ENCODE data around the gene KRT85.
"Not testable (repeated sequence)": the region's sequence is repeated elsewhere in the genome, so short reads cannot be mapped to it uniquely, and the experiment has no call there.

KRT85 gene

DNA sequence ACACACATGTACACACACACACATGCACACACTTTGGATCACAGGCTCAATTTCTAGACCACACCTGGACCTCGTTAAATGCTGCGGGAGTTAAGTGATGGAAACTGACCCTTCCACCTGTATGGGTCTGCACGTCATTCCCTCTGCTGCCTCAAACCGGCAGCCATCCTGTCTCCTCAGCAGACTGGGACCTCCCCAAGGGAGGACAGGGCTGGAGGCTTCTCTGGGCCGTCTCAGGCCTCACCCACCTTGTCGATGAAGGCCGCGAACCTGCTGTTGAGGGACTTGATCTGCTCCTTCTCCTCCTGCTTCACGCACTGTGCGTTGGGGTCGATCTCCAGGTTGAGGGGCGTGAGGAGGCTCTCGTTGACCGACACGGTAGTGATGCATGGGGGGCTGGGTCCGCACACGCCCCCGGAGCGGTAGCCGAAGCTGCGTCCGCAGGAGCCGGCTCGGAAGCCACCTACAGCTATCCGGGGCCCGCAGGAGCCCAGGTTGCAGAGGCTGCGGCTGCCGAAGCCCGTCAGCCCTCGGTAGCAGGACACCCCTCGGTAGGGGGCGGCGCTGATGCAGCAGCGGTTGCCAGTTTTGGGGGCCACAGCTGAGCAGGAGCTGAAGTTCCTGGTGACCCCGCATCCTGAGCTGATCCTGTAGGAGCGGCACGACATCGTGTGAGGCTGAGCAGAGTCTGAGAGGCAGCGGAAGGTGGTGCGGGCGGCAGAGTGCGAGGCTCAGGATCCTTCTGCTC lies at the start of gene KRT85:
Gene KRT85 (minus strand): TSS at position 744 of the 748 bp plus-strand sequence. CDS start 76 bp downstream, at position 668.
- DNase-seq: no peak

DNA sequence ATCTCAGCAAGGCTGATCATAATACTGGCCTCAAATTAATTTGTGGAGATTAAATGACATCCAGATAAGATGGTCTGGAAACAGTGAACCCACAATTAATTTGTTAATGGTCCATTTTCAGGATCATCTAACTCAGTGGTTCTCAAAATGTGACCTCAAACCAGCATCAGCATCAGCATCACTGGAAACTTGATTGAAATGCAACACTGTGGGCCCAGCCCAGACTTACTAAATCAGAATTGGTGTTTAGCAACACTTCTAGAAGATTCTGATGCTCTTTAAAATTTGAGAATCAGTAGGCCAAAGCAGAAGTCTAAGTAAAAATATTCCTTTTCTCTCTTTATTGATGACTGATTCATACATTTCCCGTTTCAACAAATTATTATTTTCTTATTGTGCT lies 49.5 kb upstream of the KRT85 start:
- DNase-seq: no peak

GRCh38 chr12:52415870-52416750 lies 48.8 kb upstream of the KRT85 start:
- no peak for DNase-seq

GRCh38 chr12:52414936-52415335 lies 47.7 kb upstream of the KRT85 start:
- DNase-seq: no peak

DNA sequence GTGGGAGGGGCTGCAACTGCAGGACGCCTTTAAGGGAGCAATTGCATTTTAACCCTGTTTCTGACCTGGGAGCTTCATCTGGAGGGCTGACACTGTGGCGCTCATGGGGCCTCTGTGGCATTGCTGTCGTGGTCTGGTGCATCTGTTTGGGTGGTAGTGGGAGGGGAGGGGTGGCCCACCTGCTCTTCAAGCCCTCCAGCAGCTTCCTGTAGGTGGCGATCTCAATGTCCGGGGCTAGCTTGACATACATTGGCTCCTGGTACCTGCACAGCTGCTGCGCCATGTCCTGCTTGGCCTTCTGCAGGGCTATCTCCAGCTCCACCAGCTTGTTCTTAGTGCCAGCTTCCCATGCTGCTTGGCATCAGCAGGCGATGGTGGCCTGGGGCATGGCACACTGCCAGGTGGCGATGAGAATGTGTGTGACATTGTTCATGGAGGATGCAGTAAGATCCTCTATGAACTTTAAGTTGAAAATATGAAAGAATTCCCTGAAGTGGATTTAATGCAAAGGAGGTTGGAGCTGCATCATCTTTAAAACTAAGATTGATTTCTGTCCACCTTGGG lies 46.6 kb upstream of the KRT85 start:
- DNase-seq: no peak

- DNase-seq: no peak
Observed at GRCh38 chr12:52413202-52413601, 45.9 kb upstream of the KRT85 start.

- DNase-seq: no peak
Observed at GRCh38 chr12:52411815-52412214, 44.5 kb upstream of the KRT85 start.

DNA sequence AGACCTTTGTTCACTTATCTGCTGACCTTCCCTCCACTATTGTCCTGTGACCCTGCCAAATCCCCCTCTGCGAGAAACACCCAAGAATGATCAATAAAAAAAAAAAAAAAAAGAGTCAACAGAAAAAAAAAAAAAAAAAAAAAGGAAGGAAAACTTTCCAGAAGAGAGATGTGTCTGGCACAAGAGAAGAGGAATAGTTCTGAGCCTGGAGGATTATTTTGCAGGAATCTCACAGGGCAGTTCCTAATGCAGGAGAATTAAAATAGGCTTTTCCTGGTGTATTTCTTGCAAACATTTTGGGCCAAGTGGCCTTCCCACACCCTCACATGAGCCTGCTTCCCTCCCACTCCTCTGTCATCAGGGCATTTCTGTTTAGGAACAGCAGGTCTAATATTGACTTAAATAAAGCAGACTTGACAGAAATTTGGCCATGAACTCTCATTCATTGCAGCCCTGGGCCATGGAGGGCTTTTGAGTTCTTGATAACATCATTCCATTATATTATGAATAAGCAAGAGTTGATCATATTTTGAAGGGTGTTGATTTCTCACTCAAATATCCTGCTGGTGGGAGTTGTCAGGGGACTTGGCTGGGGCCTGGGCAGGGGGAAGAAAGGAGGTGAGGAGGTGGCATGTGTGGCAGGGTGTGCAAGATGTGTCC lies 43.4 kb upstream of the KRT85 start:
- DNase-seq: not testable (repeated sequence)

DNA sequence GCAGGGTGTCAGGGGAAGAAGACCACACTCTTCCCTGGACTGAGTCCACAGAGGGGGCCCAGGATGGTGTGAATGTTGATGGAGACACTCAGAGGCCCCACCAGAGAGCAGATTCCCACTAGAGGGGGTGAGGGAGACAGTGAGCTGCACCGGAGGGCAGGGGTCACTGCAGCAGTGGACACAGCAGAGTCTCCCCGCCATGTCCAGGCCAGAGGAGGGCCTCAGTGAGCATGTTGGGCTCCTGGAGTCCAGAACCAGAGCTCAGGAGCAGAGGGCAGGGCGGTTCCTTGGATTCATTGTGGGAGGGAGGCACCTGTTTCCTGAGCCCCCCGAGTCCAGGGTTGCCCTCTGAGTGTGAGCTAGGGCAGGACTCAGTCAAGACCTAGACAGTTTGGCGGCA lies 40.6 kb upstream of the KRT85 start:
- no peak for DNase-seq

DNA sequence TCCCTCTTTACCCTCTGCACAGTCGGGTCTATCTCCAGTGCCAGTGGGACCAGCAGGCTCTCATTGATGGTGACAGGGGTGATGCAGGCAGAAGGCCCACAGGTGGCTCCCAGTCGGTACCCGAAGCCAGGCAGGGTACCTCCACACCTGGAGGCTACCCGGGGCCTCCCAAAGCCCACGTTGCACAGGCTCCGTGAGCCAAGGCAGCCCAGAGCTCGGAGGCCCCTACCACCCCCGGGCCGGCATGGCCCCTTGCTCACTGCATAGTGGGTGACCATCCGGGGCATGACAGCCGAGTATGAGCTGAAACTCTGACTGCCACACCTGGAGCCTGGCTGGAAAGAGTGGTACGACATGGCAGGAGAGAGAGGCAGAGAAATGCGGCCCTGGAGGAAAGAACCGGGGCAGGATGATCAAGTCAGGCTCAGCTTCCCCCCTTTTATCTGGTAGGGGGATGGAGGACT lies 38.7 kb upstream of the KRT85 start, which contains the start of gene KRT82:
Gene KRT82 (minus strand): TSS at position 414 of the 464 bp plus-strand sequence. CDS start 58 bp downstream, at position 356.
- no peak for DNase-seq

GRCh38 chr12:52404951-52405350 lies 37.7 kb upstream of the KRT85 start:
- DNase-seq: no peak

DNA sequence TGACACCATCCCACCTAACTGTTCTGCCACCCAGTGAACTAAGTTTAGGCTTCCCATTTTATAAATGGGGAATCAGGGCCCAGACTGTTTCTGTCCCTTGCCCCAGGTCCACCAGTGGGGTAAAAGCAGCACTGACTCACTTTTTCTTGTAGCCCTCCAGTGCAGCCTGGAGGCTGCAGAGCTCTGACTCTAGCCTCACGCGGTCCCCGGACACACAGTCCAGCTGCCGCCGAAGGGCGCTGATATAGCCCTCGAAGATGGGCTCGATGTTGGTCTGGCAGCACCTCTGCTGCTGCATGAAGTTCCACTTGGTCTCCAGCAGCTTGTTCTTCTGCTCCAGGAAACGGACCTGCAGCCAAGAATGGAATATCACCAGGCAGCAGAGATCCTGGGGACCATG lies 36.3 kb upstream of the KRT85 start:
- DNase-seq: no peak

DNA sequence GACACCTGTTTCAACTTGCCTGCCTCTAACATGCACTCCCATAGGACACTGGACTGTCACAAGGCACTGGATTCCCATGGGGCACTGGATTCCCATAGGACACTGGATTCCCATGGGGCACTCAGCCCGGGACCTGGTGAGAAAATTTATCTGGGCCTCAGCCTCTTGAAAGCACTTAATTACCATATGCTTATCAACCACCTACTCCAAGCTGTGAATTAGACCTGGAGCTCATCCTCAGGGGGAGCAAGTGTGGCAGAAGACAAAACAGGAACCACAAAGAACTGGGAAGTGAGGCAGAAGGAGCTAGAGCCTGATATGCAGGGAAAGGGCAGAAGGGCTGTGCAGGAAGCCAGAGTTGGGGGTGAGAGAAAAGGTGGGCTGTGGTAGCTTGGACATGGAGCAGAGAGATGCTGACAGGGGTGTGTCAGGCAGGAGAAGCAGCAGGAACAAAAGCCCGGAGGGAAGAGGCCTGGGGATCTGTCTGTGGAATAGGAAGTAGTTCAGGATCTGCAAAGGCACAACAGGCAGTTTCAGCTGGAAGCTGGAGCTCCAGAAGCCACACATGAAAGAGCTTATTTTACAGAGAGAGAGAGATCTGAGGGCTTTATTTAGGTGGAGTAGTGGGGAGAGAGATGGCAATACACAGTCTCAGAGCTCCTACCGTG lies 35.7 kb upstream of the KRT85 start:
- DNase-seq: no peak

DNA sequence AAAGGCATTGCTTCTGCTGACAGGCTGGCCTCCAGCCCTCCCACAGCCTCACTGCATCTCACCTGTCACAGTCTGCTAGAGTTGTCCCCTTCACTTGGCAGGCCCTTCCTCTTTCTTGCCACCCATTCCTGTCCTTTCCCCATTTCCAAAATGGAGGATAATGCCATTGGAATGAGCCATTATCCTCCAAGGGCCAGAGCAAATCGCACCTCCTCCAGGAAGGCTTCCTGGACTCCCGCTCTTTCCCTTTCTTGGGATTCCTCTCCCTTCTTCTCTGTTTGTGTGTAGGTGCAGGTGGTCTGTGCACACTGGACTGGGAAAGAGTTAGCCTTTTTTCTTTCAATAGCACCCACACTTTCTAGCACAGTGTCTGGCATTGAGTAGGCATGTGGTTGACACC lies 35.1 kb upstream of the KRT85 start:
- DNase-seq: no peak

- no peak for DNase-seq
Observed at GRCh38 chr12:52401926-52402325, 34.6 kb upstream of the KRT85 start.

- no peak for DNase-seq
Observed at GRCh38 chr12:52401526-52401925, 34.2 kb upstream of the KRT85 start.

DNA sequence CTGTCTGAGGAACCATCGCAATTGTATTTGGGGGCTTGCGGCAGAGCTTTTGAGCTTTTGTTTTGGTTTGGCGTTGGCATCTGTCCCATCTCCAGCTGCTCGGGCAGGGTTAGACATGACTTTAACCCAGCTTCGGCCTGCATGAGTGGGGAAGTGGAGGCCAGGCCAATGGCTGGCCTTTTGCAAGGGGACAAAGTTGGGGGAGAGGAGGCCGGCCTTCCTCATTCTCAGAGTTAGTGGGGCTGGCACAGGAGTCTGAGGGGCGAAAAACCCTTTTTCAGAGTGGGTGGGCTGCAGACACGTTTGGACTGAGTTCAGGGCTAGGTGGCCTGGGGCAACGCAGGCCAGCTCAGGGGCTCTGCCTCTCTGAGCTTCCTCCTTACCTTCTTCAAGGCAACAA lies 33.6 kb upstream of the KRT85 start:
- no peak for DNase-seq

GRCh38 chr12:52399756-52400155 lies 32.5 kb upstream of the KRT85 start:
- DNase-seq: no peak

GRCh38 chr12:52398176-52398575 lies 30.9 kb upstream of the KRT85 start:
- no peak for DNase-seq

- no peak for DNase-seq
Observed at GRCh38 chr12:52396656-52397055, 29.4 kb upstream of the KRT85 start.

- peak; percentile 9 for DNase-seq
Observed at GRCh38 chr12:52395761-52396434, 28.6 kb upstream of the KRT85 start.
